Activated CD8-positive, alpha-beta memory T cell treated with anti-CD3 and anti-CD28 coated beads for 24 hours (primary cell): ENCODE measurements around the gene NKD1.
A peak's percentile ranks its signal among the peaks of the same experiment; 100 is the strongest.

Source experiments
- DNase-seq: peaks from one replicate; pipeline ENCODE4 v3.0.0-alpha.2; 2020

The NKD1 gene

GRCh38 chr16:50653633-50654519 lies 105.7 kb downstream of the NKD1 start:
- no peak for DNase-seq

GRCh38 chr16:50655558-50656055 lies 107.4 kb downstream of the NKD1 start:
- no peak for DNase-seq

GRCh38 chr16:50657241-50657640 lies 109.0 kb downstream of the NKD1 start:
- no peak for DNase-seq

DNA sequence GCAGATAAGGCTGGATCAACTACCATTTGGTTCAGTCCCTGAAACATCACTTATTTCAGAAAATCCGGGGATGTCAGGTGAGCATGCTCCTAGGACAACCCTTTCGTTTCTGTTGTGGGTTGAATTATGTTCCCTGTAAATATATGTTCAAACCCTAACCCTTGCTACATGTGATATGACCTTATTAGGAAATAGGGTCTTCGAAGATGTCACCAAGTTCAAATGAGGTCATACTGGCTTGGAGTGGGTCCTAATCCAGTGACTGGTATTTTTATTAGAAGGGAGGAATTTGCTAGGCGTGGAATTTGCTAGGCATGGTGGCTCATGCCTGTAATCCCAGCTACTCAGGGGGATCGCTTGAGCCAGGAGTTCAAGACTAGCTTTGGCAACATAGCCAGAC lies 111.6 kb downstream of the NKD1 start:
- no peak for DNase-seq

DNA sequence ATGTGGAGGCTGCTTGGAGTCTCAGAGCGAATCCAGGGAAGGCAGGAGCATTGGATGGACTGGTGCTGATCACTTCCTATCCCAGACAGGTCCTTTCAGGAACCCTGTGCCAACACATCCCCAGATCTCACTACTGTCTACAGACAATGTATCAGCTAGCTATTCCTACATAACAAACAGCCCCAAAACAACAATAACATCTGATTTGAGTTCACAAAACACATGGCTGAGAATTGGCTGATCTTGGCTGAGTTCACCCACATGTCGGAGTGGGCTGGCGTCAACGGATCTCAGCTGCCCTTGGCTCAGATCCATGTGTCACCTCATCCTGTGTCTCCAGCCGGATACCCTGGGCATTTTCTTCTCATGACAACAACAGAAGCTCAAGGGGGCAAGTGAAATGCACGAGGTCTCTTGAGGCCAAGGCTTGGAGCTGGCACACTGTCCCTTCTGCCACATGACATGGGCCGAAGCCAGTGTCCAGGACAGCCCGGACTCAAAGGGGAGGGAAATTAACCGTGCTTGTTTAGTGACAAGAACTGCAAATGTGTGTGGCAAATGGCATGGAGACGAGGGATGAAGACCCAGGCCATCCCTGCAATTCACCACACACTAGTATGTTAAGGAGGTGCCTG lies 114.2 kb downstream of the NKD1 start:
- no peak for DNase-seq

GRCh38 chr16:50664270-50664669 lies 116.1 kb downstream of the NKD1 start:
- no peak for DNase-seq

DNA sequence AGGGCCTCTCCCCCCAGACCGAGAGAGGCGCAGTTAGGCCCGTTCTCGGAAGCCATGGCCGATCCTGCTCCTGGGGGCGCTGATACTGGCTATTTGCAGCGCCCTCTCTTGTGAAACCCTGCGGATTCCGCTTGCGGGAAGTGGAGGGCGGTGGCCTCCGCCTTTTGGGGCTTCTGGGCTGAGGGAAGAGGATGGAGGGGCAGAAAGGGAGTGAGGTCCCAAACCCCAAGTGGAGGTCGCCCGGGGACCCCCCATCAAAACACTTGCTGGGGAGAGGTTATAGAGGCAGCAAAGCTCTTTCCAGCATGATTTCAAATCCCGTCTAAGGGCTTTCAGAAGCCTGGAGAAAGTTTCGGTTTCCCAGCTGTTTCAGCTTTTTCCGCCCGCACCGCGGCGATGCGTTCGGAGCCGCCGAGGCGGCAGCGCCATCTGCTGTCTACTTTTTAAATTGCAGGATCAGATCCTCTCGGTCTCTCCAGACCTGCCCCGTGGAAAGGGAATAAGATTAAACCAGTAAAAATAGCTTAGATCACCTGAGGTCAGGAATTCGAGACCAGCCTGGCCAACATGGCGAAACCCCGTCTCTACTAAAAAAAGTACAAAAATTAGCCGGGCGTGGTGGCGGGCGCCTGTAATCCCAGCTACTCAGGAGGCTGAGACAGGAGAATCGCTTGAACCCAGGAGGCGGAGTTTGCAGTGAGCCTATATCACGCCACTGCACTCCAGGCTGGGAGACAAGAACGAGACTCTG lies 117.1 kb downstream of the NKD1 start:
- DNase-seq, result peak; percentile 94

GRCh38 chr16:50666658-50667496 lies 118.7 kb downstream of the NKD1 start:
- DNase-seq, result peak; percentile 82

- DNase-seq, result no peak
Observed at GRCh38 chr16:50667497-50668367, 119.5 kb downstream of the NKD1 start.

GRCh38 chr16:50668368-50669008 lies 120.3 kb downstream of the NKD1 start:
- DNase-seq, result no peak

DNA sequence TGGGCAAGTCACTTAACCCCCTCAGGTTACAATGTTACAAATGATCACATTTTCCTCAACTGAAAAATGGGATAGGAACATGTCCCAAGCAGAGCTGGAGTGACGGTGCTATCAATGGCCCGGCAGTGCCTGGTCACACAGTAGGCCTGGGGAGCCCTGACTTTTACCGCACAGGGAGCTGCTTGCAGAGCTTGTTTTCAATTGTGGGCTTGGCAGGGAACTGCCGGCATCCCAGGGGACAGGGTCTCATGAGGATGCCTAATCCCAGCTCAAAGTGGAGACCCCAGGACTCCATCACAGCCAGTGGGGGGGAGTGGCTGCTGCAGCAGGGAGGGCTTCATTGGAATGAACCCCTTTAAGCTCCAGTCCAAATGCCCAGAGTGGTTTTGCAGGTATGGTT lies 121.5 kb downstream of the NKD1 start:
- no peak for DNase-seq

DNA sequence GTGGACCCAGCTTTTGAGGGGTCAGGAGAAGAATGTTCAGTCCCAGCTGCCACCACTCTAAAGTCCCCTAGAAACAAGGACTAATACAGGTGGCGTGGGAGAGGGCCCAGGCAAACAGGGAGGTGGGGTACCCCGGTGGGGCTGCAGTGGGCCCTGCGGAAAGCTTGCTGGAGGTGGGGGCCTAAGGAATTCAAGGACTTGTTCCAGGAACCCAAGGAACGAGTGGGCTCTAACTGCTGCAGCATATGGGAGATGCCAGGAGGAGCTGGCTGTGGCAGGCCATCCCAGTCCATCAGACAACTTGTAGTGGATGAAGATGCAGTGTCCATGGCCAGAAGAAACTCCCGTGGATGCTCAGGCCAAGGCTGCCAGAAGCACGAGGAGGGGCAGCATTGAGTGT lies 122.3 kb downstream of the NKD1 start:
- DNase-seq, result no peak

- peak; percentile 77 for DNase-seq
Observed at GRCh38 chr16:50671644-50672260, 123.6 kb downstream of the NKD1 start.

DNA sequence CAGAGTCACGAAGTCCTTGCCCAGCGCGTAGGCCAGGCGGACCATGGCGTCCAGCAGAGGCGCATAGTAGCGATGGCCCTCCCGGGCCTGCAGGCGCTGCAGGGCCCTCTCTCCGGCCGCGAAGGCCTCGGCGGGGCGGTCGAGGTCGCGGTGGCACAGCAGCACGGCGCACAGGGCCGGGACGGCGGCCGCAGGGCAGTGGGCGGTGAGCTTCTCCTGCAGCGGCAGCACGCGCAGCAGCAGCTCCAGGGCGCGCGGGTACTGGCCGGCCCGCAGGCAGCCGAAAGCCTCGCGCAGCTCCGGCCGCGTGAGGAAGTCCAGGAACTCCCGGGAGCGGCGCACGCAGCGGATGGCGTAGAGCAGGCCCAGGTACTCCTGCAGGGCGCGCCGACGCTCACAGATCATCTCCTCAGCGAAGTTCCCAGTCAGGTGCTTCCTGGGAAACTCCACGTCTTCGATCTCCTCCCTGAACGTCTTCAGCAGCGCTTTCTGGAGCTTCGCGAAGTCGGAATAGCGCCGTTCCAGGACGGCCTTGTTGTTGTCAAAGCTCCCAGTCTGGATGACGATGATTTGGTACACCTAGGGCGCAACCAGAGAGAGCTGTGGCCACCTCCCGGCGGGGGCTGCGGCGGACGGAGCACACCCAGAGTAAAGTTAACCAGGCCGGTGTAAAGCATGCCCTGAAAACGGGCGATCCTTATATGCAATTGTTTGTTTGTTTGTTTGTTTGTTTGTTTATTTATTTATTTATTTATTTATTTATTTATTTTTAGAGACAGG lies 125.5 kb downstream of the NKD1 start:
- DNase-seq, result no peak

GRCh38 chr16:50674831-50675230 lies 126.6 kb downstream of the NKD1 start:
- no peak for DNase-seq

DNA sequence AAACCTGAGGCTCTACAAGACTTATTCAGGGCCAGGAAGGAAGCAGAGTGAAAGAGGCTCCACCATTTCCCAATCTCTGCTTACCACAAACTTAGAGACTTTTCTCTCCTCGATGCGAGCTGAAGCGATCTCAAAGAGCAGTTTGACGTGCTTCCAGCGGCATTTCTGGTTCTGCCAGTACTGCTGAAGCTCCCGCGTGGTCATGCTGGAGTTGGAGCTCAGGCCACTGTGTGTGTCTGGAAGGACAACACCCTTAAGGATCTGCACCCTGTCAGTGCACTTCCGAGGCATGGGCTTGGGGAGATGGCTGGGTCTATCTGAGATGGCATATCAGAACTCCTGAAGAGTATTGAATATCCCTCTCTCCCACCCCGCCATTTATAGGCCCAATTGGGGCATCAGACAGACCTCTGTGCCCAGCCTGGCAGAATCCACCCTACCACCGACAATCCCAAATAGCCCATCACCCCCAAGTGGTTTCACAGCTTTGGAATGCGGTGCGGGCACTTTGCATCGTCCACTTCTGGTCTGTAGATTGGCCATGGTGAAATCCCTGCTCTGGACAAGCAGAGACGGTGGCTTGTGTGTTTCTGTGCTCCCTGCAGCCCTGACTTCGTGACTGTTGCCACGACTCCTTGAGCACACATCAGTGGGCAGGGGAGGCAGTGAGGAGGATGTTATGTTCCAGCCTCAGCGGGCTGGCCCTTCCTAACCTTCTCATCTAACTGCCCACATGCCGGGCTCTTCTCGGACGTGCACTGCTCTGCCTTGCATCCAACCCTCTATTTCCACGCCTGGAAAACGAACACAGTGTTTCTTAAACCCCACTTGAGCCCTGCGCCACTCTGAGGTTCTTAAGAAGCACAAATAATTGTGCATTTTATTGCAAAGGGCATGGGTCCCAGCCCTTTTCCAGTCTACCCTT lies 127.8 kb downstream of the NKD1 start:
- DNase-seq, result no peak

DNA sequence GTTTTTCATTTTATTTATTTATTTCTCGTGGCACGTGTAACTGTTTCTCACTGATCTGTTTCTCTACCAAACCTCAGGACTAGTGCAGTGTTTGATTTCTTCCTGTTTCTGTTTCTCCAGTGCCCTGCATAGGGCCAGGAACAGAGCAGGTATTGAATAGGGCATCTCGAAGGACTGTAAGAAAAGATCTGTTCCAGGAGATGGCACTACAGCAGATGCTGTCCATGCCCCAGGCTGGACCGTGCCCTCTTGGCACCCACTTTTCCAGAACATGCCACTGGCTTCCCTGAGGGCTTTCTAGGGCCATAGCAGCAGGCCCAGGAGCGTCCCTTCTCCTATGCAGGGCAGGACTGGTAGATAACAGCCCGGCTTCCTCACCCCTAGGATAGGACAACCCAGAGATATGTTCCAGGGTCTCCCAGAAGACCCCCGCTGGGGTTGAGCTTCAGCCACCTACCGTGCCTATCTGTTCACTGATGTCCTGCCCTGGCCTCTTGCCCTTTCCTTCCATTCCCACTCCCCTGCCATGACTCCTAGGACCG lies 128.6 kb downstream of the NKD1 start:
- no peak for DNase-seq

DNA sequence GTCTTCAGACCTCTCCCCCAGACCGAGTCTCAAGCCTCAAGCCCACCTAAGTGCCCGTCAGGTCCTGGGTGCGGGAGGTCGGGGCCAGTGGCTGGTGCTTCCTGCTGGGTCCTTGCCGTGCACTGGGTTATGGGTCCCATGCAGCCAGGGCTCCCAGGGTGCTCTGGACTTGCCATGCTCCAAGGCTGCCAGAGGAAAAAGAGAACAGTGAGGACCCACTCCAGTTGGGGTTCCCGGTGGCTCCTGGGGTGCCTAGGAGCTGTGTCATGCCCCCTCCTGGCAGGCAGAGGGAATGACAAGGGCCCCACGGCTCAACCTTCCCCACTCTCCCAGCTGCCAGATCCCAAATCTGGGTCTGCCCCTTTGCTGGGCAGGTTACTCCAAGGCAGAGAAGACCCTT lies 129.2 kb downstream of the NKD1 start:
- no peak for DNase-seq
